ENCODE data around the gene LRRTM4. TPM values are rescaled to one million over a fixed set of nuclear protein-coding genes. Genes with fewer than 3 reads are reported as not detected.
"Not testable (repeated sequence)": the region's sequence is repeated elsewhere in the genome, so short reads cannot be mapped to it uniquely, and the experiment has no call there.

Gene LRRTM4
- total RNA-seq, 1 donor from 2014 or later, result 18.6 TPM

GRCh38 chr2:76713312-76713711, 808.9 kb downstream of the LRRTM4 start:
- TF ChIP-seq CTCF (IDR thresholded peaks at IDR 0.05; ENCODE audit: partially characterized antibody, unreplicated experiment), result no peak
- H3K27me3 Mint-ChIP-seq (ENCODE audit: unreplicated experiment), result no peaks in the 10 kb centered on the region
- no peak for DNase-seq
- peaks cover 10% of the 10 kb centered on the region for H3K4me1 Mint-ChIP-seq (ENCODE audit: low read depth, unreplicated experiment)
- no peaks in the 10 kb centered on the region for H3K36me3 Mint-ChIP-seq (ENCODE audit: unreplicated experiment)
- no peak overlapping the region for H3K27ac Mint-ChIP-seq (ENCODE audit: unreplicated experiment)
- H3K4me3 Mint-ChIP-seq (ENCODE audit: unreplicated experiment), result no peak overlapping the region
- H3K9me3 Mint-ChIP-seq (ENCODE audit: unreplicated experiment), result peaks cover 1% of the 10 kb centered on the region

DNA sequence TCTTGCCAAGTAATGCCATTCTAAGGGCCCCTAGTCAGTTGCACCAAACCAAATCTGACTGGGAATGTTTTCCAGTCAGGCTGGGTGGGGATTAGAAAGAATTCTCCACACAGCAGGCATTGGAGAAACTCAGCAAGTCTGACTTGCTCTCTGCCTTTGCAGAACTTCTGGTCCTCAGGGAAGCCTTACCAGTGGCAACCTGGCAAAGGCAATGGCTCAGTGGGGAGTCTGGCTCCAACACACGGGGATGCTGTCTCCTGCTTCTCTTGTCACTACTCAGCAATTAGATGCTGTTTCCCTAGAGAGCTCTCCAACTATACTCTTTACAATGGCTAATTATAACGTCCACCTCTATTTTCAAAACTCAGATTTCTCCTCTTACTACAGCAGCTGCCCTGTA, 810.7 kb downstream of the LRRTM4 start:
- Mint-ChIP-seq H3K4me1 (ENCODE audit: low read depth, unreplicated experiment) (peaks cover 10% of the 10 kb centered on the region), H3K9me3 (ENCODE audit: unreplicated experiment) (peaks cover 1% of the 10 kb centered on the region), H3K4me3 (ENCODE audit: unreplicated experiment) (no peak overlapping the region), H3K36me3 (ENCODE audit: unreplicated experiment) (peaks cover 4% of the 10 kb centered on the region), H3K27ac (ENCODE audit: unreplicated experiment) (no peak overlapping the region), H3K27me3 (ENCODE audit: unreplicated experiment) (no peaks in the 10 kb centered on the region)
- no peak for TF ChIP-seq CTCF (IDR thresholded peaks at IDR 0.05; ENCODE audit: partially characterized antibody, unreplicated experiment)
- DNase-seq, result no peak

DNA sequence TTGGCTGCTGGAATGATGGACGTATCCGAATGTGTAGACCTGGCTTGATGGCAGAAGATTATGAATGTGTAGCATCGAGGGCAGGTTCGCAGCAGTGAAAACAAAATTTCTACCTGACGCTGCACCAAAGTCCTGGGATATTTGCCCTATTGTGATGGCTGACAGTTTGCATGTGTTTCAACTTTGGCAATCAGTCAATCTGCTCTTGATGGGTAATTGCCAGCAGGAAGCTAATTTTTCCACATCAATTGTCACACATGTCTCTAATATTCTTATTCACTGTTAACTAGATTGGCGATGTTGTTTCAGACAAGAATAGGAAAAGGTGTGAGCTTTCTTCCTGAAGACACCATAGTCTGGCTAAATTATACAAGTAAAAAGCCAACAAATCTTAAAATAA, 821.3 kb downstream of the LRRTM4 start:
- TF ChIP-seq CTCF (IDR thresholded peaks at IDR 0.05; ENCODE audit: partially characterized antibody, unreplicated experiment), result no peak
- Mint-ChIP-seq H3K9me3 (ENCODE audit: unreplicated experiment) (no peaks in the 10 kb centered on the region), H3K4me1 (ENCODE audit: low read depth, unreplicated experiment) (no peaks in the 10 kb centered on the region), H3K27me3 (ENCODE audit: unreplicated experiment) (no peaks in the 10 kb centered on the region), H3K4me3 (ENCODE audit: unreplicated experiment) (no peak overlapping the region), H3K27ac (ENCODE audit: unreplicated experiment) (no peak overlapping the region), H3K36me3 (ENCODE audit: unreplicated experiment) (no peaks in the 10 kb centered on the region)
- DNase-seq, result no peak

DNA sequence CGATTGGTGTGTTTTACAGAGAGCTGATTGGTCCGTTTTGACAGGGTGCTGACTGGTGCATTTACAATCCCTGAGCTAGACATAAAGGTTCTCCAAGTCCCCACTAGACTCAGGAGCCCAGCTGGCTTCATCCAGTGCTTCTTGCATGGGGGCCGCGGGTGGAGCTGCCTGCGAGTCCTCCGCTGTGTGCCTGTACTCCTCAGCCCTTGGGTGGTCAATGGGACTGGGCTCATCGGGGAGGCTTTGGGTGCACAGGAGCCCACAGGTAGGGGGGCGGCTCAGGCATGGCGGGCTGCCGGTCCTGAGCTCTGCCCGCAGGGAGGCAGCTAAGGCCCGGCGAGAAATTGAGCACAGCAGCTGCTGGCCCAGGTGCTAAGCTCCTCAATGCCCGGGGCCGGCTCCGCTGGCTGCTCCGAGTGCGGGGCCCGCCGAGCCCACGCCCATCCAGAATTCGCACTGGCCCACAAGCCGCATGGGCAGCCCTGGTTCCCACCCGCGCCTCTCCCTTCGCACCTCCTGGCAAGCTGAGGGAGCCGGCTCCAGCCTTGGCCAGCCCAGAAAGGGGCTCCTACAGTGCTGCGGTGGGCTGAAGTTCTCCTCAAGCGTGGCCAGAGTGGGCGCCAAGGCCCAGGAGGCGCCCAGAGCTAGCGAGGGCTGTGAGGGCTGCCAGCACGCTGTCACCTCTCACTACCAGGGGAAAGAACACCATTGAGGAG, 824.0 kb downstream of the LRRTM4 start:
- H3K27me3 Mint-ChIP-seq (ENCODE audit: unreplicated experiment), result not testable (repeated sequence)

More for the DNA sequence above, 824.0 kb downstream of the LRRTM4 start:
- H3K4me3 Mint-ChIP-seq (ENCODE audit: unreplicated experiment); H3K36me3 Mint-ChIP-seq (ENCODE audit: unreplicated experiment); H3K27ac Mint-ChIP-seq (ENCODE audit: unreplicated experiment); DNase-seq; H3K4me1 Mint-ChIP-seq (ENCODE audit: low read depth, unreplicated experiment); H3K9me3 Mint-ChIP-seq (ENCODE audit: unreplicated experiment): not testable (repeated sequence)

Data from glutamatergic neuron (in vitro differentiated cells).